SK-N-SH (cell line): ENCODE data around the gene RIC3.

ENCODE experiments used
- EP300 ChIP-seq, 2 experiments: IDR thresholded peaks; 2 replicates each; pipeline versions ENCODE4 v1.4.0 to v1.6.1; 2012; ENCODE audit warnings: borderline replicate concordance in 1 of 2, low read depth in 1 of 2, low read length in 1 of 2
- POLR2AphosphoS5 ChIP-seq: IDR thresholded peaks from 2 replicates; pipeline ENCODE4 v1.6.1; 2012; ENCODE audit warnings: low read depth, low read length
- REST ChIP-seq: IDR thresholded peaks from 2 replicates; pipeline ENCODE4 v1.6.1; 2012; ENCODE audit warnings: mild to moderate bottlenecking, low read depth, low read length, moderate library complexity

DNA sequence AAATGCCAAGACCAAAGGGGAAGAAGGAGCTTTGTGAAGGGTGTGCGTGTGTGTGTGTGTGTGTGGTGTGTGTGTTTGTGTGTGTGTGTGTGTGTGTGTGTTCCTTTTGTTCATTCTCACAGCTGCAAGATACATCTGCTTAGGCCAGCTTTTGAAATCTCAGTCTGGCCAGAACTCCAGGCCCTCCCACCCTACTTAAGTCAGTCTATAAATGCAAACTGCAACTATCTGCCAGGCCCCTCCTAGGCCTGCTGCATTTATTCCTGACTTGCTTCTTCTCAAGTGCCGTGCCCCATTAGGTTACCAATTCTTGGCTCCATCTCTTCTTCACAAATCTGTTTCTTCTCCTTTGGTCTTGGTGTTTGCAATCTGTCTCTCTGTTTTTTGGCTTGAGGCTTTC, 21.6 kb upstream of the RIC3 start:
- TF ChIP-seq REST (no peak), EP300 (IDR thresholded peaks at IDR 0.05; ENCODE audit: borderline replicate concordance in 1 of 2, low read depth in 1 of 2, low read length in 1 of 2) (no peak), POLR2AphosphoS5 (no peak)
